Measurements from ENCODE around the gene GRID2.

Gene GRID2

DNA sequence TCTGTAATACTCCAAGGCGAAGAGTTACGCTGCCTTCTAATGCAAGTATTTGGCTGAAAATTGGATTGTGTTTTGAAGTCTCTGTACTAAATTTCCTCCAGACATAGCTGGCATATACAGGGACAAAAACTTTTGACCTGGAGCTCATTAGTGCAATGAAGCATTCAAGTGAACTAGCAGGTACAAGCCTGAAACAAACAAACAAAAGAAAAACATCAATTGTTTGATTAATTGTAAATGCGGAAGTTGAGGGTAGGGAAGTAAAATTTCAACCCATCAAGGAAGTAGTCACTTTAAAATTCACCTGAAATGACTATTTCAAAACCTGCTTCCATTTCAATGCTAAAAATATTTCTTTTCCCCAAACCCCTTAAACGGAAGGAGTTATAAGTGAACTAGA lies 1008.5 kb downstream of the GRID2 start:
- no peak for DNase-seq (ENCODE audit: low spot score)
- in situ Hi-C loops (cut with MboI; ENCODE audit: low sequenced_read_pairs, unreplicated experiment), result no loop called here
- TF ChIP-seq, protein P1, sequence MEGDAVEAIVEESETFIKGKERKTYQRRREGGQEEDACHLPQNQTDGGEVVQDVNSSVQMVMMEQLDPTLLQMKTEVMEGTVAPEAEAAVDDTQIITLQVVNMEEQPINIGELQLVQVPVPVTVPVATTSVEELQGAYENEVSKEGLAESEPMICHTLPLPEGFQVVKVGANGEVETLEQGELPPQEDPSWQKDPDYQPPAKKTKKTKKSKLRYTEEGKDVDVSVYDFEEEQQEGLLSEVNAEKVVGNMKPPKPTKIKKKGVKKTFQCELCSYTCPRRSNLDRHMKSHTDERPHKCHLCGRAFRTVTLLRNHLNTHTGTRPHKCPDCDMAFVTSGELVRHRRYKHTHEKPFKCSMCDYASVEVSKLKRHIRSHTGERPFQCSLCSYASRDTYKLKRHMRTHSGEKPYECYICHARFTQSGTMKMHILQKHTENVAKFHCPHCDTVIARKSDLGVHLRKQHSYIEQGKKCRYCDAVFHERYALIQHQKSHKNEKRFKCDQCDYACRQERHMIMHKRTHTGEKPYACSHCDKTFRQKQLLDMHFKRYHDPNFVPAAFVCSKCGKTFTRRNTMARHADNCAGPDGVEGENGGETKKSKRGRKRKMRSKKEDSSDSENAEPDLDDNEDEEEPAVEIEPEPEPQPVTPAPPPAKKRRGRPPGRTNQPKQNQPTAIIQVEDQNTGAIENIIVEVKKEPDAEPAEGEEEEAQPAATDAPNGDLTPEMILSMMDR (IDR thresholded peaks at IDR 0.05; ENCODE audit: borderline replicate concordance, control extremely low read depth, extremely low read depth, insufficient read depth, missing control alignments), result no peak

DNA sequence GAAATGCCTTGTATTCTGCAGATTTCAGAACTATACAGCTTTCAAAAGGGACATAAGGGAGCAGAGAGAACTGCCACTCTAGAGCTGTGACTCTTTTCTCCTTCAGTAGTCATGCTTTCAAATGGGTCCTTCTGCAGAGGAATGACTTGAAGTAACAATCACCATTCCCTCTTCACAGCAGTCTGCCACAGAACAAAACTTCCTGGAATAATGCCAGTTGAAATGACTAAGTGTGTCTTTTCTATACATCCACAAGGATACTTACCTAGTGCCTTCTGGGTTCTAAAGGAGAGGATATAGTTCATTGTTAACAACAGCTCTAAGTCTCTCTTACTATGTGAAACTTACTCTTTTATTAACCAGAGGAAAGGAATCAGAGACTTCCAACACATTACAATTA lies 1009.4 kb downstream of the GRID2 start:
- TF ChIP-seq, protein P1 (IDR thresholded peaks at IDR 0.05; ENCODE audit: borderline replicate concordance, control extremely low read depth, extremely low read depth, insufficient read depth, missing control alignments), result no peak
- in situ Hi-C loops (cut with MboI; ENCODE audit: low sequenced_read_pairs, unreplicated experiment), result no loop called here
- no peak for DNase-seq (ENCODE audit: low spot score)

DNA sequence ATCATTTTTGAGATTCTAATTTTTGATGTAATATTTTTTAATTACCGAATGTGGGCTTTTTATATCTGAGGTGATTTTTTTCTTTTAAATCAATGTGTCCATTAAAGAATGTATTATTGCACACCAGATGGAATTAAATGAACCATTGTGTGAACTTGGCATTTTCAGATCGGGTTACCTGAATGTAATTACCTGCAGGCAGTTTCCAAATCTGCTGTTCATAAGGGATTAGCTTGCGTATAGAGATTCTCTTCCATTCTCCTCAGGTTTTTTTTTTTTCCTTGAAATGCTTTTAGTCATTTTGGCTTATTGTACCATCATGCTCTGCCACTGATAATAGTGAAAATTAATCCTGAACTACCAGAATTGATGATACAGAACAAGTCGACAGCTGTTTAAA lies 1013.3 kb downstream of the GRID2 start:
- no peak for DNase-seq (ENCODE audit: low spot score)
- TF ChIP-seq, protein P1 (IDR thresholded peaks at IDR 0.05; ENCODE audit: borderline replicate concordance, control extremely low read depth, extremely low read depth, insufficient read depth, missing control alignments), result no peak
- in situ Hi-C loops (cut with MboI; ENCODE audit: low sequenced_read_pairs, unreplicated experiment), result no loop called here

DNA sequence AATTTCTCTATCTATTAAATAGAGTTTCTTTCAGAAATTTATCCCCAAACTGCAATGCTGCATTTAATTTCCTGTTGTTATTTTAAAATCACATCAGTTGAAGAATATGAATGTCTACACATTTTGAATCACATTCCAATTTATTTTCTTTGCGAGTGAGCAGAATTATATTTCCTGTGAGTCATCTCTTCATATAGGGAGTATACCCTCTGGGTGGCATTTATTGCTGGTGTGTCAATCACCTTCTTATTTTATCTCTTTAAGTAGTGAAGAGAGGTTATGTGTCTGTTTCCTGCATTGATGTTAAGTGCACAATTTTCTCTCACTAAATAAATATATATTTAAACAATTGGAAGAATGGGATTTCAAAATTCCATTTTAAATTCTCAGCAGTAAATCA lies 1013.8 kb downstream of the GRID2 start:
- TF ChIP-seq, protein P1 (IDR thresholded peaks at IDR 0.05; ENCODE audit: borderline replicate concordance, control extremely low read depth, extremely low read depth, insufficient read depth, missing control alignments), result no peak
- in situ Hi-C loops (cut with MboI; ENCODE audit: low sequenced_read_pairs, unreplicated experiment), result no loop called here
- DNase-seq (ENCODE audit: low spot score), result no peak

DNA sequence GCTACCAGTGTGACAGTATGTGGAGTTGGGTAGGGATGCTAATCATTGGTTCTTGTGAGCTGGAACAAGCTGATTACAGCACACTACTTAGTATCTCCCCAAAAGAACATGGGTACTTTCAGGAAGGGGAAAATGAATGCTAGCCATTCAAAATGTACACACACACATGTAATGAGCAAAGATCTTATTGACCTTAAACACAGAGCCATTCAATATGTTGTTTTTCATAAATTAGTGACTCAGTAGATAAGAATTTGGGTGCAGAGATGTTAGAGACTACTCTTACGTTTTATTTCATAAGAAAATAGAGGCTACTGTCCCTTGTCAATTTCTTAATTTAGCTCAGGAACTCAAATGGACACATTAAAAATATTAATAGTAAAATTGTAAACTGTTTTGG lies 1015.3 kb downstream of the GRID2 start:
- TF ChIP-seq, protein P1 (IDR thresholded peaks at IDR 0.05; ENCODE audit: borderline replicate concordance, control extremely low read depth, extremely low read depth, insufficient read depth, missing control alignments), result no peak
- DNase-seq (ENCODE audit: low spot score), result no peak
- in situ Hi-C loops (cut with MboI; ENCODE audit: low sequenced_read_pairs, unreplicated experiment), result no loop called here

DNA sequence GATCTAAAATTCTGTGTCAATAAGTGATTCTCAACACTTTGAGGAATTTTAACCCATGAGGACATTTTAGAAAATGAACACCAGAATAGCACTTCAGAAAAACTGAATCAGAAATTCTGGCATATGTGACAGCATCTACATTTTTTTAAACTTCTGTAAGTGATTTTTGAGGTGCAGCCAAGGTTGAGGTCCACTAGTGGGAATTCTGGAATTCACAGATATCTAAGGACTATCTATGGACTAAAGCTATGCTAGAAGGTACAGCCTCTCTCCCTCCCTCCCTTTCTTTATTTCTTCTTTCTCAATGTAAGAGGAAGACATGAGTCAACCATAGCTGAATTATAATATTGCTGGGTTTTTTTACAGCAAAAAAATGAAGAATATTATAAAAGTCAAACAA lies 1016.6 kb downstream of the GRID2 start:
- in situ Hi-C loops (cut with MboI; ENCODE audit: low sequenced_read_pairs, unreplicated experiment), result no loop called here
- no peak for DNase-seq (ENCODE audit: low spot score)
- TF ChIP-seq, protein P1 (IDR thresholded peaks at IDR 0.05; ENCODE audit: borderline replicate concordance, control extremely low read depth, extremely low read depth, insufficient read depth, missing control alignments), result no peak

DNA sequence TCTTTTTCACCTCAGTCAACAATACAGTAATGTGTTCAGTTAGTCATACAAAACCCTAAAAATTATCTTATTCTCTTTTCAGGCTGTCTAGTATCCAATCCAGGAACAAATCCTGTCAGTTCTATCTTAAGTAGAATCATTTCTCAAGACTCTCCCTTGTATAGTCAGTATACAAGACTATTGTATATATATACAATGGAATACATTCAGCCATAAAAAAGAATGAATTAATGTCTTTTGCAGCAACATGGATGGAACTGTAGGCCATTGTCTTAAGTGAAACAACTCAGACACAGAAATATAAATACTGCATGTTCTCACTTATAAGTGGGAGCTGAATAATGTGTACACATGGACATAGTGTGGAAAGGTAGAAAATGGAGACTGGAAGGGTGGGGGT lies 1023.6 kb downstream of the GRID2 start:
- no peak for DNase-seq (ENCODE audit: low spot score)
- TF ChIP-seq, protein P1 (IDR thresholded peaks at IDR 0.05; ENCODE audit: borderline replicate concordance, control extremely low read depth, extremely low read depth, insufficient read depth, missing control alignments), result no peak
- in situ Hi-C loops (cut with MboI; ENCODE audit: low sequenced_read_pairs, unreplicated experiment), result no loop called here
